H54 (cell line): Measurements from ENCODE around the gene PPP3R1.
"Not testable (repeated sequence)": the region's sequence is repeated elsewhere in the genome, so short reads cannot be mapped to it uniquely, and the experiment has no call there.

Experiments
- DNase-seq: peaks from one replicate; pipeline ENCODE4 v3.0.0; 2011; ENCODE audit warnings: low spot score, mixed read lengths; ENCODE audit not compliant: insufficient read length
- FAIRE-seq: peaks from 3 replicates; lab custom pipeline; 2011; peaks lifted over from hg19 to GRCh38; lab: Jason Lieb, UNC
- POLR2A ChIP-seq: IDR thresholded peaks from 2 replicates; pipeline ENCODE4 v1.6.1; 2011; ENCODE audit warnings: low read depth, mild to moderate bottlenecking, low read length

Gene PPP3R1

GRCh38 chr2:68178432-68178831 is 73.9 kb downstream of the PPP3R1 start:
- FAIRE-seq, result no peak
- no peak for TF ChIP-seq POLR2A
- no peak for DNase-seq

- no peak for TF ChIP-seq POLR2A
- DNase-seq, result no peak
- FAIRE-seq, result no peak
These were observed 74.8 kb downstream of the PPP3R1 start for GRCh38 chr2:68177541-68177940.

GRCh38 chr2:68176657-68177056 is 75.7 kb downstream of the PPP3R1 start:
- DNase-seq, result no peak
- no peak for FAIRE-seq
- TF ChIP-seq POLR2A, result no peak

- DNase-seq, FAIRE-seq: not testable (repeated sequence)
These were observed 77.1 kb downstream of the PPP3R1 start for GRCh38 chr2:68175210-68175609.

- DNase-seq (no peak), FAIRE-seq (no peak)
- no peak for TF ChIP-seq POLR2A
These were observed 79.2 kb downstream of the PPP3R1 start for GRCh38 chr2:68172990-68173700.

GRCh38 chr2:68172521-68172920 is 79.8 kb downstream of the PPP3R1 start:
- FAIRE-seq (no peak), DNase-seq (no peak)
- TF ChIP-seq POLR2A, result no peak

- no peak for DNase-seq
- TF ChIP-seq POLR2A, result no peak
- no peak for FAIRE-seq
These were observed 80.6 kb downstream of the PPP3R1 start for GRCh38 chr2:68171684-68172083.

GRCh38 chr2:68171146-68171545 is 81.2 kb downstream of the PPP3R1 start:
- TF ChIP-seq POLR2A, result no peak
- DNase-seq (no peak), FAIRE-seq (no peak)

GRCh38 chr2:68169308-68169707 is 83.0 kb downstream of the PPP3R1 start:
- no peak for TF ChIP-seq POLR2A
- DNase-seq (no peak), FAIRE-seq (no peak)

- no peak for FAIRE-seq
- no peak for DNase-seq
- no peak for TF ChIP-seq POLR2A
These were observed 85.1 kb downstream of the PPP3R1 start for GRCh38 chr2:68167186-68167585.

GRCh38 chr2:68163641-68164040 is 88.7 kb downstream of the PPP3R1 start:
- TF ChIP-seq POLR2A, result no peak
- no peak for DNase-seq
- no peak for FAIRE-seq

GRCh38 chr2:68158134-68158447 is 94.2 kb downstream of the PPP3R1 start:
- DNase-seq (no peak), FAIRE-seq (no peak)
- TF ChIP-seq POLR2A, result no peak

GRCh38 chr2:68157402-68158133 is 94.8 kb downstream of the PPP3R1 start, which contains the start of gene PNO1:
Gene PNO1 (plus strand): TSS chr2:68157888. CDS start chr2:68157935, 47 bp downstream.
- FAIRE-seq (peak; percentile 87), DNase-seq (peak; percentile 84)
- peak; percentile 54; the same call in 1 of the 2 replicates for TF ChIP-seq POLR2A

GRCh38 chr2:68157002-68157401 is 95.3 kb downstream of the PPP3R1 start:
- TF ChIP-seq POLR2A, result no peak
- DNase-seq (peak; percentile 26), FAIRE-seq (no peak)

GRCh38 chr2:68156419-68156818 is 95.9 kb downstream of the PPP3R1 start:
- FAIRE-seq (no peak), DNase-seq (no peak)
- no peak for TF ChIP-seq POLR2A
